Adrenal gland (tissue), 5 donors: ENCODE results near the gene SPAG5.

Source experiments
- POLR2A ChIP-seq, 2 donors: fragments of 450-650 bp; IDR thresholded peaks; one replicate each; pipeline ENCODE4 v1.6.1; 2017; ENCODE audit warnings: antibody characterized with exemption in 2 of 2, mild to moderate bottlenecking in 2 of 2, moderate library complexity in 1 of 2
- TF ChIP-seq, protein P1 (sequence below), 6 experiments: fragments of 450-650 bp in 4 of 6; fragments of 200-600 bp in 2 of 6; sonication (generic) in 1 of 6; IDR thresholded peaks; 1 replicate in 5 of 6; 2 replicates in 1 of 6; pipeline versions ENCODE4 v1.5.1 to v1.8.0; 2016 to 2021; ENCODE audit warnings: antibody characterized with exemption in 6 of 6, mild to moderate bottlenecking in 2 of 6, moderate library complexity in 1 of 6
- donor health status: DM: no; HTN: no; CAD: no.

DNA sequence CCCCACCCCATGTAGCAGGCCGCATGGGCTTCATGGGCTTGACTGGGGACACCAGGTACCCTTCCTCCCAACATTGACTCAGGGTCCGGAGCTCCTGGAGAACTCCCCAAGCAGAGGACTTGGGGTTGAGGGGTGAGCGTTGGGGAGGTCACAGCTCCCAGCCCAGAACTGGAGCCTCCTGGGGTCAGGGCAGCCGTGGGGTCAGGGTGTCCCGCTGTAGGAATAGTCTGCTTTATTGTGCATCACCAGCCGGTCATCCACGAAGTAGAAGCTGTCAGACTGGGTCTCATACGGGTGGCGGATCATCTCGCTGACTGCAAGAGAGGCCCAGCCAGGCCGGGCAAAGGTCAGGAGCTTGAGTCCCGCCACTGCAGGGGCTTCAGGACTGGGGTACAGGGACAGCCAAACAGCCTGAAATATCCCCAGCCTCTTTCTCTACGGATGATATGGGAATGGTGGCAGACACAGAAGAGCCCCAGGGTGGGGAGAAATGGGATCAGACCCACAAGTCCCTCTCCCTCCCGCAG, 51.7 kb downstream of the SPAG5 start:
- TF ChIP-seq, protein P1, sequence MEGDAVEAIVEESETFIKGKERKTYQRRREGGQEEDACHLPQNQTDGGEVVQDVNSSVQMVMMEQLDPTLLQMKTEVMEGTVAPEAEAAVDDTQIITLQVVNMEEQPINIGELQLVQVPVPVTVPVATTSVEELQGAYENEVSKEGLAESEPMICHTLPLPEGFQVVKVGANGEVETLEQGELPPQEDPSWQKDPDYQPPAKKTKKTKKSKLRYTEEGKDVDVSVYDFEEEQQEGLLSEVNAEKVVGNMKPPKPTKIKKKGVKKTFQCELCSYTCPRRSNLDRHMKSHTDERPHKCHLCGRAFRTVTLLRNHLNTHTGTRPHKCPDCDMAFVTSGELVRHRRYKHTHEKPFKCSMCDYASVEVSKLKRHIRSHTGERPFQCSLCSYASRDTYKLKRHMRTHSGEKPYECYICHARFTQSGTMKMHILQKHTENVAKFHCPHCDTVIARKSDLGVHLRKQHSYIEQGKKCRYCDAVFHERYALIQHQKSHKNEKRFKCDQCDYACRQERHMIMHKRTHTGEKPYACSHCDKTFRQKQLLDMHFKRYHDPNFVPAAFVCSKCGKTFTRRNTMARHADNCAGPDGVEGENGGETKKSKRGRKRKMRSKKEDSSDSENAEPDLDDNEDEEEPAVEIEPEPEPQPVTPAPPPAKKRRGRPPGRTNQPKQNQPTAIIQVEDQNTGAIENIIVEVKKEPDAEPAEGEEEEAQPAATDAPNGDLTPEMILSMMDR (IDR thresholded peaks at IDR 0.05), result no peak
- no peak for TF ChIP-seq POLR2A (IDR thresholded peaks at IDR 0.05)
